GM12801 (cell line): ENCODE data around the gene IFITM5.
"Not testable (repeated sequence)": the region's sequence is repeated elsewhere in the genome, so short reads cannot be mapped to it uniquely, and the experiment has no call there.

Experiments used
- CTCF ChIP-seq: IDR thresholded peaks from one replicate; pipeline ENCODE4 v1.5.1; 2011; ENCODE audit warnings: control low read depth; ENCODE audit not compliant: insufficient read length; ENCODE audit errors: extremely low read depth

The IFITM5 gene

GRCh38 chr11:307766-308708, 8.7 kb upstream of the IFITM5 start, which contains the start of gene IFITM2:
Gene IFITM2, plus strand, starts transcription at chr11:307816. Its CDS starts 377 bp downstream, at chr11:308193.
- not testable (repeated sequence) for TF ChIP-seq CTCF

GRCh38 chr11:306645-307371, 7.5 kb upstream of the IFITM5 start:
- TF ChIP-seq CTCF: no peak

- TF ChIP-seq CTCF: no peak
Observed at GRCh38 chr11:305844-306211, 6.5 kb upstream of the IFITM5 start.

- no peak for TF ChIP-seq CTCF
Observed at GRCh38 chr11:304915-305843, 5.9 kb upstream of the IFITM5 start.

- TF ChIP-seq CTCF: no peak
Observed at GRCh38 chr11:304061-304506, 4.8 kb upstream of the IFITM5 start.

DNA sequence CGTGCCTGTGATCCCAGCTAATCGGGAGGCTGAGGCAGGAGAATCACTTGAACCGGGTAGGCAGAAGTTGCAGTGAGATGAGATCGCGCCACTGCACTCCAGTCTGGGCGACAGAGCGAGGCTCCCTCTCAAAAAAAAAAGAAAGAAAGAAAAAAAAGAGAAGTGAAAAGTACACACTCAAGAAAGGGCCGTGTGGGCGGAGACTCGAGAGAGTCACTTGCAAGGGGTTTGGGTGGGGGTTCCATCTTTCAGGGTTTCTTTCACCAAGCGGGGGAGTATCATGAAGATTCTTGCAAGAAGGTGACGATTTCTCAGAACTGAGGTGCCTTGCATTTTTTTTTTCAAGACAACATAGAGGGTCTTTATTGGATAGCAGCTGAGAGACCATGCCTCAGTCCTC, 4.0 kb upstream of the IFITM5 start:
- no peak for TF ChIP-seq CTCF
